Retinal pigment epithelial cell (primary cell): ENCODE measurements around the gene SNRPA.
"Not testable (repeated sequence)": the region's sequence is repeated elsewhere in the genome, so short reads cannot be mapped to it uniquely, and the experiment has no call there.

Experiments
- DNase-seq: peaks from one replicate; pipeline ENCODE4 v3.0.0-alpha.2; 2010; ENCODE audit warnings: low read depth
- H3K4me3 ChIP-seq: 2 replicates; pipeline ENCODE4 v1.5.1; 2011; ENCODE audit warnings: mild to moderate bottlenecking, low read length, control low read depth, moderate library complexity
- TF ChIP-seq, protein P1 (sequence below): conservative IDR thresholded peaks from 2 replicates; pipeline ENCODE4 v1.5.1; 2011; ENCODE audit warnings: low read depth, low read length, control low read depth, inconsistent platforms

Gene SNRPA

DNA sequence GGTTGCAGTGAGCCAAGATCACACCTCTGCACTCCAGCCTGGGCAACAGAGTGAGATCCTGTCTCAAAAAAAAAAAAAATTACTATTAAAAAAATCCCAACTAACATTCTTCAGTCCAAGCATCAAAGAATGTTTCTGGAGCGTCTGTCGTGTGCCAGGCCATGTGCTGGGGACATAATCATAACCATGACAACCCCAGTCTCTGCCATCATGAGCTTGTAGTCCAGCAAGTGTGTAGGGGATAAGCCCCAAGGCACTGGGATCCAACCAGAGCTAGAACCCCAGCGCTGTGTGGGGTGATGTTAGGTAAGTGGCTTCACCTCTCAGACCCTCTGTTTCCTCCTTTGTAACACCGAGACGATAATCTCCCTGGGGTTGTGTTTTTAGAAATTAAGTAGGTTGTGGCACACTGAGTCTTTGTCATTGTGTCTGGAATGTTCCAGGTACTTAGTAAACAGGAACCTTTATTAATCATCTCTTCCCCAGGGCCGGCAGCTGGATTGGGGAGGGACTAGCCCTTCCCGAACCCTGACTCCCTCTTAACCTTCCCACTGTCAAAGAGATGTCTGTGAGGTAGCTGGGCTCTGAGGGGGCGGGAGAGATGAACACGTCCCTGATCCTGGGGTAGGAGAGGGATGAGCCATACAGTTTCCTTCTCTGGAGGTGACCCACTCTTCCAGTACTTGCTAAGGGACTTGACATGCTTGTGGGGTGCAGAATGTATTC is 28.9 kb upstream of the SNRPA start:
- H3K4me3 ChIP-seq = no peak overlapping the region
- TF ChIP-seq, protein P1, sequence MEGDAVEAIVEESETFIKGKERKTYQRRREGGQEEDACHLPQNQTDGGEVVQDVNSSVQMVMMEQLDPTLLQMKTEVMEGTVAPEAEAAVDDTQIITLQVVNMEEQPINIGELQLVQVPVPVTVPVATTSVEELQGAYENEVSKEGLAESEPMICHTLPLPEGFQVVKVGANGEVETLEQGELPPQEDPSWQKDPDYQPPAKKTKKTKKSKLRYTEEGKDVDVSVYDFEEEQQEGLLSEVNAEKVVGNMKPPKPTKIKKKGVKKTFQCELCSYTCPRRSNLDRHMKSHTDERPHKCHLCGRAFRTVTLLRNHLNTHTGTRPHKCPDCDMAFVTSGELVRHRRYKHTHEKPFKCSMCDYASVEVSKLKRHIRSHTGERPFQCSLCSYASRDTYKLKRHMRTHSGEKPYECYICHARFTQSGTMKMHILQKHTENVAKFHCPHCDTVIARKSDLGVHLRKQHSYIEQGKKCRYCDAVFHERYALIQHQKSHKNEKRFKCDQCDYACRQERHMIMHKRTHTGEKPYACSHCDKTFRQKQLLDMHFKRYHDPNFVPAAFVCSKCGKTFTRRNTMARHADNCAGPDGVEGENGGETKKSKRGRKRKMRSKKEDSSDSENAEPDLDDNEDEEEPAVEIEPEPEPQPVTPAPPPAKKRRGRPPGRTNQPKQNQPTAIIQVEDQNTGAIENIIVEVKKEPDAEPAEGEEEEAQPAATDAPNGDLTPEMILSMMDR = no peak
- no peak for DNase-seq

DNA sequence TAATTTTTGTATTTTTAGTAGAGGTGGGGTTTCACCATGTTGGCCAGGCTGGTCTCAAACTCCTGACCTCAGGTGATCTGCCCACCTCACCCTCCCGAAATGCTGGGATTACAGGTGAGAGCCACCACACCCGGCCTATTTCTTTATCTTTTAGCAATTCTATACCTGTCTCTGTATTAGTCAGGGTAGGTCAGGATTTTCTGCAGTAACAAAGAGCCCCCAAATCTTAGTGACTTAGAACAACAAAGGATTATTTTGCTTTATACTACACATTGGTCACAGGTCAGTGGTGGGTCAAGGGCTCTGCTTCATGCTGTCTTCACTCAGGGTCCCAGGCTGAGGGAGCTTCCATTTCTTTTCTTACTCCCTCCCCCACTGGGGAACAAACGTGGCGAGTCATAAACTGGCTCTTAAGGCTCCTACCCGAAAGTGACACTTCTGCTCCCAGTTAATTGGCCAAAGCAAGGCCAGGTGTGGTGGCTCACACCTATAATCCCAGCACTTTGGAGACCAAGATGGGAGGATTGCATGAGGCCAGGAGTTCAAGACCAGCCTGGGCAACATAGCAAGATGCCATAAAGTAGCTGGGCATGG is 27.2 kb upstream of the SNRPA start:
- TF ChIP-seq, protein P1 = no peak
- no peak for DNase-seq
- no peak overlapping the region for H3K4me3 ChIP-seq

DNA sequence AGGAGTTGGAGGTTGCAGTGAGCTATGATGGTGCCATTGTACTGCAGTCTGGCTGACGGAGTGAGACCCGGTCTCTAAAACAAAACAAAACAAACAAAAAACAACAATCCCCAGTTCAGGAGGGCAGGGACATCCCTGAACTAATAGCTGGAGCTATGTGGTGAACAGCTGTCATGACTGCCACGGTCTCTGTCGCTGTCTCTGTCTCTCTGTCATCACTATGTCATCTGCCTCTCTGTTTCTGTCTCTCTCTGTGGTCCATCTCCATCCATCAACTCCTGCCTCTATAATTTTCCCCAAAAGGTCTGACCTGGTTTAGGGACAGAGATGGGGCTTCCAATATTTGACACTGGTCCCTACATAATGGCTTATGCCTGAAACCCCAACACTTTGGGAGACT is 26.7 kb upstream of the SNRPA start:
- TF ChIP-seq, protein P1 = no peak
- no peak overlapping the region for H3K4me3 ChIP-seq
- DNase-seq = no peak

DNA sequence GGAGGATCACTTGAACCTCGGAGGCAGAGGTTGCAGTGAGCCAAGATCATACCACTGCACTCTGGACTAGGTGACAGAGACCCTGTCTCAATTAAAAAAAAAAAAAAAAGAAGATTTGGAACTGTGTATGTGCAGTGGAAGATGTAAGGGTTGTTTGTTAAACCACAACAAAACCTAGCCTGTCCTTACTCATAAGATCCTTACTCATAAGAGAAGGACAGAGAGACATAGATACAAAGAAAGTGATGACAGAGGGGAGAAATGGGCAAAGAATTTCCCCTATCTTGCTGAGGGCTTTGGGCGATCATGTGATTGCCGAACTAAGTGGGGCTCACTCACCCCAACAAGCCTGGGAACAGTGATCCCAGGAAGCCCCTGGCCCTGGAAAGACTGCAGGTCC is 26.1 kb upstream of the SNRPA start:
- TF ChIP-seq, protein P1 = no peak
- no peak for DNase-seq
- H3K4me3 ChIP-seq = no peak overlapping the region

DNA sequence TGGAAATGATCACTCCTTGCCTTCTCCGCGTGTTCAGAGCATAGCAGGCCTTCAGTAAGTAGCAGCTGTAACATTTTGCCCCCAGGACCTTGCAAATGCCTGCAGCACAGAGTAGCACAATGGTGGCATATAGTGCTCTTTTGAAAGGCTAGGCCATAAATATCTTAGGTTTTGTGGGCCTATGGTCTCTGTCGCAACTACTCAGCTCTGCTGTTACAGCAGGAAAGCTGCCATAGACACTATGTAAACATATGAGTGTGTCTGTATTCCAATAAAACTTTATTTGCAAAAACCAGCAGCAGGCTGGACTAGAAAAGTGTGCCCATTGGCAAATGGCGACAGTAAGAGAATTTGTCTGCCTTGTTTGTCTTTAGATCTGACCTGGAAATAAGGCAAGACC is 24.7 kb upstream of the SNRPA start:
- TF ChIP-seq, protein P1 = no peak
- DNase-seq = no peak
- H3K4me3 ChIP-seq = no peak overlapping the region

DNA sequence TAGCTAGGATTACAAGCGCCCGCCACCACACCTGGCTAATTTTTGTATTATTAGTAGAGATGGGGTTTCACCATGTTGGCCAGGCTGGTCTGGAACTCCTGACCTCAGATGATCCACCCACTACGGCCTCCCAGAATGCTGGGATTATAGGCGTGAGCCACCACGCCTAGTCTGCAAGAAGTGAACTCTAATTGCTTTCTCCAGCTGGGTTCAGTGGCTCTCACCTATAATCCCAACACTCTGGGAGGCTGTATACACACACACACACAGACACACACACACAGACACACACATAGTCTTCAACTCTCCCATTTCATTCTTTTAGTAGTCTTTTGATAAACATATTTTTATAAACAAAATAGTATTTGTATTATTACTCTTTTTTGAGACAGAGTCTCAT is 20.9 kb upstream of the SNRPA start:
- not testable (repeated sequence) for H3K4me3 ChIP-seq, DNase-seq

DNA sequence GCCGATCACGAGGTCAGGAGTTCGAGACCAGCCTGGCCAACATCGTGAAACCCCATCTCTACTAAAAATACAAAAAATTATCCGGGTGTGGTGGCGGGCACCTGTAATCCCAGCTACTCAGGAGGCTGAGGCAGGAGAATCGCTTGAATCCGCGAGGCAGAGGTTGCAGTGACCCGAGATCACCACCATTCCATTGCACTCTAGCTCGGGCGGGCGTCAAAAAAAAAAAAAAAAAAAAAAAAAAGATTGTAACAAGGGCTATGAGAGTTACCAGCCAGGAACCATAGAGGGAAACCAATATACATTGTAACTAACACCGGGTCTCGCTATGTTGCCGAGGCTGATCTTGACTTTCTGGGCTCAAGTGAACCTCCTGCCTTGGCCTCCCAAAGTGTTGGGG is 18.7 kb upstream of the SNRPA start:
- not testable (repeated sequence) for DNase-seq, H3K4me3 ChIP-seq

DNA sequence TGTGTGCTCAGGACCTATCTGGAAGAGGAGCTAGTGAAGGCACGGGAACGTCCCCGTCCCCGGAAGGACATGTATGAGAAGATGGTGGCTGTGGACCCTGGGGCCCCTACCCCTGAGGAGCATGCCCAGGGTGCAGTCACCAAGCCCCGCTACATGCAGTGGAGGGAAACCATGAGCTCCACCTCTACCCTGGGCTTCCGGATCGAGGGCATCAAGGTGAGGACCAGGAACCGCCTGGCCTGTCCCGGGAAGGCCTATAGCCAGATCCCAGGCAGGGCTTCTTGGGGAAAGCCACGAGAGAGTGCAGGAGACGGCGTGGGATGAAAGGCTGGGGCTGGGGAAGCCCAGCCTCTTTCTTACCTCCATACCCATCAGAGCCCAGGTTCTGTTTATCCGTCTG is 17.9 kb upstream of the SNRPA start:
- DNase-seq = no peak
- H3K4me3 ChIP-seq = no peak overlapping the region
- TF ChIP-seq, protein P1 = no peak
